Measurements from ENCODE around the gene NKAIN1.
"Not testable (repeated sequence)": the region's sequence is repeated elsewhere in the genome, so short reads cannot be mapped to it uniquely, and the experiment has no call there.

NKAIN1 gene

DNA sequence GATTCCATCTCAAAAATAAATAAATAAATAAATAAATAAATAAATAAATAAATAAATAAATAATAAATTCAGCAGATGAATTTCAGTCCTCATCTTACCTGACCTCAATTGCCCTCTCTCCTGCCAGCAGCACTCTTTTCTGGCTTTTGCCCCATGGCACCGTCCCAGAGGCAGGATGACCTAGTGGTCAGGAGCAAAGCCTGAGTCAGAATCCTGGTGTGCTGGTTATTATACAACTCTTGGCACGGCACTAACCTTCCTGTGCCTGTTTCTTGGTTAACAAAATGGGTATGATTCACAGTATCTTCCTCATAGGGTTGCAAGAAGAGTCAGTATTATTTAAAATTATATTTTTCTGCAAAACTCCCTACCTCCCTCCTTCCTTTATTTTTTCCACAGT is 43.0 kb downstream of the NKAIN1 start:
- H3K36me3 ChIP-seq (ENCODE audit: control insufficient read depth, insufficient read depth, low read length): no peaks in the 10 kb centered on the region
- H3K79me2 ChIP-seq: no peaks in the 10 kb centered on the region
- no peaks in the 10 kb centered on the region for H3K27me3 ChIP-seq (ENCODE audit: control insufficient read depth, insufficient read depth, low read length)
- no peak overlapping the region for H3K4me2 ChIP-seq (ENCODE audit: low read length)
- H3K27ac ChIP-seq: no peak overlapping the region
- TF ChIP-seq, protein P1, sequence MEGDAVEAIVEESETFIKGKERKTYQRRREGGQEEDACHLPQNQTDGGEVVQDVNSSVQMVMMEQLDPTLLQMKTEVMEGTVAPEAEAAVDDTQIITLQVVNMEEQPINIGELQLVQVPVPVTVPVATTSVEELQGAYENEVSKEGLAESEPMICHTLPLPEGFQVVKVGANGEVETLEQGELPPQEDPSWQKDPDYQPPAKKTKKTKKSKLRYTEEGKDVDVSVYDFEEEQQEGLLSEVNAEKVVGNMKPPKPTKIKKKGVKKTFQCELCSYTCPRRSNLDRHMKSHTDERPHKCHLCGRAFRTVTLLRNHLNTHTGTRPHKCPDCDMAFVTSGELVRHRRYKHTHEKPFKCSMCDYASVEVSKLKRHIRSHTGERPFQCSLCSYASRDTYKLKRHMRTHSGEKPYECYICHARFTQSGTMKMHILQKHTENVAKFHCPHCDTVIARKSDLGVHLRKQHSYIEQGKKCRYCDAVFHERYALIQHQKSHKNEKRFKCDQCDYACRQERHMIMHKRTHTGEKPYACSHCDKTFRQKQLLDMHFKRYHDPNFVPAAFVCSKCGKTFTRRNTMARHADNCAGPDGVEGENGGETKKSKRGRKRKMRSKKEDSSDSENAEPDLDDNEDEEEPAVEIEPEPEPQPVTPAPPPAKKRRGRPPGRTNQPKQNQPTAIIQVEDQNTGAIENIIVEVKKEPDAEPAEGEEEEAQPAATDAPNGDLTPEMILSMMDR (IDR thresholded peaks at IDR 0.05): no peak
- H3K9ac ChIP-seq: no peak overlapping the region
- no peak overlapping the region for H3K4me3 ChIP-seq (ENCODE audit: low read depth, low read length)
- no peak overlapping the region for H2AFZ ChIP-seq
- no peaks in the 10 kb centered on the region for H3K9me3 ChIP-seq (ENCODE audit: control insufficient read depth, low read length)
- no peaks in the 10 kb centered on the region for H3K4me1 ChIP-seq

- not testable (repeated sequence) for H3K9ac ChIP-seq; H3K4me1 ChIP-seq; H3K27ac ChIP-seq; H3K4me2 ChIP-seq (ENCODE audit: low read length); H3K4me3 ChIP-seq (ENCODE audit: low read depth, low read length); H3K36me3 ChIP-seq (ENCODE audit: control insufficient read depth, insufficient read depth, low read length); H3K79me2 ChIP-seq; H2AFZ ChIP-seq; H3K27me3 ChIP-seq (ENCODE audit: control insufficient read depth, insufficient read depth, low read length); H3K9me3 ChIP-seq (ENCODE audit: control insufficient read depth, low read length)
Measured at GRCh38 chr1:31195267-31195666, 44.4 kb downstream of the NKAIN1 start.

DNA sequence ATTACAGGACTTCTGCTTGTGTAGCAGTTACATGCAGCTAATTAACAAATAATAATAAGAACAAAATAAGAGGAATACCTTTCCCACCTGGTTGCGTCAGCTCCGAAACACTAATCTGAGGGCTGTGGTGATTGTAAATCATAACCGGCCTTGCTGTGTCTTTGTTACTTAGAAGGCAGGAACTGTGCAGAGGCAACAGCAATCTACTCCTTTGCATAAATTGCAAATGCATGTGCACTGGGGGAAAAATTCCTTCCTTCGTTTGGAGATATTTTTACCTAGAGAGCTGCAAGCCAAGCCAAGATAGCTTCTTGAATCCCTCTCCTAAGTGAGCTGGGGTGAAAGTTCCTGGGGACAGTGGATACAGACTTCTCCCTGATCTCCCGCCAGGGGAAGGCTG is 46.0 kb downstream of the NKAIN1 start:
- no peak overlapping the region for H2AFZ ChIP-seq
- no peaks in the 10 kb centered on the region for H3K4me1 ChIP-seq
- no peaks in the 10 kb centered on the region for H3K36me3 ChIP-seq (ENCODE audit: control insufficient read depth, insufficient read depth, low read length)
- no peak overlapping the region for H3K9ac ChIP-seq
- H3K27ac ChIP-seq: no peak overlapping the region
- no peaks in the 10 kb centered on the region for H3K79me2 ChIP-seq
- no peak overlapping the region for H3K4me2 ChIP-seq (ENCODE audit: low read length)
- no peak overlapping the region for H3K4me3 ChIP-seq (ENCODE audit: low read depth, low read length)
- H3K9me3 ChIP-seq (ENCODE audit: control insufficient read depth, low read length): no peaks in the 10 kb centered on the region
- no peaks in the 10 kb centered on the region for H3K27me3 ChIP-seq (ENCODE audit: control insufficient read depth, insufficient read depth, low read length)
- TF ChIP-seq, protein P1 (IDR thresholded peaks at IDR 0.05): no peak

DNA sequence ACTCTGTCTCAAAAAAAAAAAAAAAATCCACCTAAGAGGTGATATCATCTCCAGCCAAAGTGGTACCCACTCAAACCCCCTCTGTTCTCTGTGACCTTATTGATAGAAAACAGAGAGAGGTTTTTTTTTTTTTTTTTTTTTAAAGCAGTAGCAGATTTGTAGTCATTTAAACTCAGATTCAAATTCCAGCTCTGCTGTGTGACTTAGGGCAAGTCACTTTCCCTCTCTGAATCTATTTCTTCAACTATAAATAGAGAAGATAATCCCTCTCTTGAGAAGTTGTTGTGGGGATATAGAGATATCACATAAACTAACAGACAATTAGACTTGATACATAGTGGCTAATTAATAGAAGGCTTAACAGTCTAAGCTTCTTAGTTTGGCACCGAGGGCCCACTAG is 48.4 kb downstream of the NKAIN1 start:
- H3K4me3 ChIP-seq (ENCODE audit: low read depth, low read length): no peak overlapping the region
- no peaks in the 10 kb centered on the region for H3K36me3 ChIP-seq (ENCODE audit: control insufficient read depth, insufficient read depth, low read length)
- H3K27me3 ChIP-seq (ENCODE audit: control insufficient read depth, insufficient read depth, low read length): no peaks in the 10 kb centered on the region
- no peak overlapping the region for H2AFZ ChIP-seq
- no peaks in the 10 kb centered on the region for H3K9me3 ChIP-seq (ENCODE audit: control insufficient read depth, low read length)
- H3K27ac ChIP-seq: no peak overlapping the region
- no peak overlapping the region for H3K4me2 ChIP-seq (ENCODE audit: low read length)
- no peaks in the 10 kb centered on the region for H3K79me2 ChIP-seq
- TF ChIP-seq, protein P1 (IDR thresholded peaks at IDR 0.05): no peak
- no peak overlapping the region for H3K9ac ChIP-seq
- H3K4me1 ChIP-seq: no peaks in the 10 kb centered on the region

DNA sequence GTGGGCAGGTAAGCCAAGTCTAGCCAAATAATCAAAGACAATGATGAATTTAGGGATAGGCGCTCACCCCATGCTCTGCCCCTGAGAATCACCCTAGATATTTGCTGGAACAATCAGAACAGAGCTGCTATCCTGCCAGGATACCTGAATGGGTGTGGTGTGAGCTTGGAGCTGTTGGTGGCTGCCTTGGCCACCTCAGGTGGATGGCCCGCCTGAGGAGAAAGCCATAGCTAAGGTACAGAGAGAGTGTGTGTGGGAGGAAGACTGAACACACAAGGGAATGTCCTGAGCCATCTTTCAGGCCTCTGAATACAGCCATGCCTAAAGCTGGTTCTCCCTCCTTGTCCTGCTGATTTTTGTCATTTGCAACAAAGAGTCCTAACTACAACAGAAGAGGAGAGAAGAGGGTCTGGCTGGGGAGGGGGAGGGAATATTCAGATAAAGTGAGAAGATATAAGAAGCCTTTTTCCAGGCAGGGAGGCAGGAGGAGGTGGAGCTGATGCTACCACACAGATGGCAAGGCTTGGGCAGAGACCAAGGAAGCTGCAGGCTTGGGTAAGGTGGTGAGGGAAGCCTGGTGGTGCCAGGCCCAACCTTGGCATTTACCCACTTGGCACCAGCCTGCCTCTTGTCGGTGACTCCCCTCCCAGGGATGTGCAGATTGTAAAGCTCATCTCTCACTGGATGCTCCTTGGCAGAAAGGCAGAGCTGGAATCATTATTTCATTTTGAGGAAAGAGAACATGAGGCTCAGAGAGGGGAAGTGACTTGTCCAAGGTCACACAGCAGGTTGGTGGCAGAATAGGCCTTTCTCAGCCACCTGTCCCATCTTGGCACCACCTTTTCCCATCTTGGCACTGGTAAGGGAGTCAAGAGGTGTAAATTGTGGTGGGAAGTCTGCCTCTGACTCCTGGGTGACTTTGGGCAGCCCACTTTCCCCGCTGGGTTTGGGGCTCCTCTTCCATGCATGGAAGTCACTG is 49.7 kb downstream of the NKAIN1 start:
- Histone ChIP-seq H3K79me2 (no peaks in the 10 kb centered on the region), H3K27ac (no peak overlapping the region), H3K4me1 (no peaks in the 10 kb centered on the region), H3K27me3 (ENCODE audit: control insufficient read depth, insufficient read depth, low read length) (no peaks in the 10 kb centered on the region), H2AFZ (no peak overlapping the region), H3K4me3 (ENCODE audit: low read depth, low read length) (no peak overlapping the region), H3K4me2 (ENCODE audit: low read length) (no peak overlapping the region), H3K36me3 (ENCODE audit: control insufficient read depth, insufficient read depth, low read length) (no peaks in the 10 kb centered on the region), H3K9ac (no peak overlapping the region), H3K9me3 (ENCODE audit: control insufficient read depth, low read length) (no peaks in the 10 kb centered on the region)
- TF ChIP-seq, protein P1 (IDR thresholded peaks at IDR 0.05): no peak

All from parathyroid adenoma (tissue), 2 donors.